Measurements from ENCODE around the gene CAPNS2. TPM values are rescaled to one million over a fixed set of nuclear protein-coding genes. Genes with fewer than 3 reads are reported as not detected.

Gene CAPNS2
- total RNA-seq, 1 donor from 2014 or later = 3.4 TPM

DNA sequence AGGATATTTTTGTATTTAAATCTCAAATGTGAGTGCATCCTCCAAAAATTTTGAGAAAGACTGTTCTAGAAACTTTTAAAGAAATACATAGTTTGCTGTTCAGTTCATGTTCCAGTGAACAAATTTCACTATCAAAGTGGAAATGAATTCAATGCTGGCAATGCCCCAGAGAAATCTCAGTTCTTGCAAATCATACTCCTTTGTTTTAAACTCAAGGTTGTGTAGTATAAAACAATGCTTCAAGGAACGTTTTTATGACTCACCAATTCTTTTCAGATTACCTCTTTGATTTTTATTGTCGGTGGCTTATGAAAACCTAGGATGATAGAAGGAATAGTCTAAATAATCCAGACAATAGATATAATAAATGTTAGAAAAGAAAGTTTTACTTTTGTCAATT is 40.0 kb upstream of the CAPNS2 start:
- no peak overlapping the region for H3K4me2 ChIP-seq (ENCODE audit: low read length)
- H3K9ac ChIP-seq (ENCODE audit: low read length) = no peak overlapping the region
- DNase-seq (ENCODE audit: low read depth) (peak; percentile 61), FAIRE-seq (peak; percentile 72)
- H3K4me1 Mint-ChIP-seq (ENCODE audit: low read depth, unreplicated experiment) = no peaks in the 10 kb centered on the region
- H3K27me3 Mint-ChIP-seq (ENCODE audit: low read depth, unreplicated experiment) = no peaks in the 10 kb centered on the region
- H3K4me3 ChIP-seq (ENCODE audit: insufficient read depth, low read depth, low read length) = no peak overlapping the region
- no peaks in the 10 kb centered on the region for H3K27me3 ChIP-seq (ENCODE audit: insufficient read depth, low read length)
- H3K27ac Mint-ChIP-seq (ENCODE audit: unreplicated experiment) = no peak overlapping the region
- no peak overlapping the region for H3K27ac ChIP-seq (ENCODE audit: low read depth, low read length)
- H3K36me3 ChIP-seq (ENCODE audit: insufficient read depth, low read length) = peaks cover 16% of the 10 kb centered on the region
- no peaks in the 10 kb centered on the region for H3K4me1 ChIP-seq (ENCODE audit: insufficient read depth, low read length)
- no peaks in the 10 kb centered on the region for H4K20me1 ChIP-seq (ENCODE audit: insufficient read depth, low read length)
- H3K79me2 ChIP-seq (ENCODE audit: insufficient read depth, low read length) = peaks cover 3% of the 10 kb centered on the region
- no peaks in the 10 kb centered on the region for H3K9me3 ChIP-seq (ENCODE audit: insufficient read depth, low read depth, low read length)
- no peak overlapping the region for H3K4me3 Mint-ChIP-seq (ENCODE audit: unreplicated experiment)
- H3K36me3 Mint-ChIP-seq (ENCODE audit: low read depth, unreplicated experiment) = peaks cover 9% of the 10 kb centered on the region
- peaks cover 6% of the 10 kb centered on the region for H3K9me3 Mint-ChIP-seq (ENCODE audit: unreplicated experiment)
- no peak for TF ChIP-seq EZH2 (IDR thresholded peaks at IDR 0.05; ENCODE audit: insufficient read depth, low read length)
- TF ChIP-seq CTCF (IDR thresholded peaks at IDR 0.05; ENCODE audit: insufficient read depth, low read depth, low read length) = no peak
- H2AFZ ChIP-seq (ENCODE audit: low read depth, low read length) = no peak overlapping the region

DNA sequence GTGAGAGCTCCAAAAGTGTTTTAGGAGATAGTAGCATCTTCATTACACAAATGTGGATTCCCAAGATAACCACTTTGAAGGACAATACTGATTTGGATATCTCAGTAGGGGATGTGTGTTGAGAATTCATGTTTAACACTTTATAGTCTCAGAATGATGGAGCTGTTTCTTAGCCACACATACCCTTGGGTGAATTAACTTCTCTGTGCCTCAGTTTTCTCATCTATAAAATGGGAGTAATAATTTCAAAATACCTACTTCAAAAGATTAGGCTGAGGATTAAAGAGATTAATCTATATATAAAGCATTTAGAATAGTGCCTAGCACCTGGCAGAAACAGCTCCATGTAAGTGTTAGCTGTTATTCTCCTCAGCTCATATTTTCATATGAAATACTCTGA is 38.6 kb upstream of the CAPNS2 start:
- Mint-ChIP-seq H3K27me3 (ENCODE audit: low read depth, unreplicated experiment) (no peaks in the 10 kb centered on the region), H3K36me3 (ENCODE audit: low read depth, unreplicated experiment) (peaks cover 3% of the 10 kb centered on the region), H3K4me3 (ENCODE audit: unreplicated experiment) (no peak overlapping the region), H3K27ac (ENCODE audit: unreplicated experiment) (no peak overlapping the region), H3K4me1 (ENCODE audit: low read depth, unreplicated experiment) (peaks cover 3% of the 10 kb centered on the region), H3K9me3 (ENCODE audit: unreplicated experiment) (no peaks in the 10 kb centered on the region)
- FAIRE-seq (peak; percentile 55), DNase-seq (ENCODE audit: low read depth) (no peak)
- Histone ChIP-seq H3K27me3 (ENCODE audit: insufficient read depth, low read length) (no peaks in the 10 kb centered on the region), H3K4me2 (ENCODE audit: low read length) (no peak overlapping the region), H3K9me3 (ENCODE audit: insufficient read depth, low read depth, low read length) (no peaks in the 10 kb centered on the region), H3K27ac (ENCODE audit: low read depth, low read length) (no peak overlapping the region), H3K79me2 (ENCODE audit: insufficient read depth, low read length) (peaks cover 3% of the 10 kb centered on the region), H3K4me3 (ENCODE audit: insufficient read depth, low read depth, low read length) (no peak overlapping the region), H3K36me3 (ENCODE audit: insufficient read depth, low read length) (peaks cover 22% of the 10 kb centered on the region), H3K9ac (ENCODE audit: low read length) (no peak overlapping the region), H4K20me1 (ENCODE audit: insufficient read depth, low read length) (no peaks in the 10 kb centered on the region), H2AFZ (ENCODE audit: low read depth, low read length) (no peak overlapping the region), H3K4me1 (ENCODE audit: insufficient read depth, low read length) (peaks cover 3% of the 10 kb centered on the region)
- TF ChIP-seq CTCF (IDR thresholded peaks at IDR 0.05; ENCODE audit: insufficient read depth, low read depth, low read length) = no peak
- TF ChIP-seq EZH2 (IDR thresholded peaks at IDR 0.05; ENCODE audit: insufficient read depth, low read length) = no peak

DNA sequence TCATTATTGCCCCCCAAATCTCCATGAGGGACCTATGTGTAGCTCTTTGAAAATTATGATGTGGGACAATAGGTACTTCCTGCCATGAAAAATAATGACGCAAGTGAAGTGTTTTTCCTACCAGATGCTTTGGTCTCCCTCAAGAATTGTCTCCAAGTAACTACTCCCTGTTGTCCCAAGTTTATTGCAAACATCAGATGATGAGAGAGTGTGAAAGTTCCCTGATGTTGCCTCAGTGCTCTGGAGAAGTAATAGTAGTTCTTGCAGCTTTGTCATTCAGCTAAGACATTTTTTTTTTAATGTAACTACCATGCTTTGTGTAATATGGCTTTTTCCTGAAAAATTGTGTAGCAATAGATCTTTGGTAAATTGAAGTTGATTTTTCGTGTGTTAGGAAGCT is 37.5 kb upstream of the CAPNS2 start:
- H3K4me3 Mint-ChIP-seq (ENCODE audit: unreplicated experiment) = no peak overlapping the region

More for the DNA sequence above, 37.5 kb upstream of the CAPNS2 start:
- no peaks in the 10 kb centered on the region for H3K27me3 Mint-ChIP-seq (ENCODE audit: low read depth, unreplicated experiment)
- peaks cover 3% of the 10 kb centered on the region for H3K4me1 Mint-ChIP-seq (ENCODE audit: low read depth, unreplicated experiment)
- H4K20me1 ChIP-seq (ENCODE audit: insufficient read depth, low read length) = no peaks in the 10 kb centered on the region
- FAIRE-seq = peak; percentile 9
- peaks cover 3% of the 10 kb centered on the region for H3K4me1 ChIP-seq (ENCODE audit: insufficient read depth, low read length)
- no peaks in the 10 kb centered on the region for H3K79me2 ChIP-seq (ENCODE audit: insufficient read depth, low read length)
- no peak overlapping the region for H3K4me2 ChIP-seq (ENCODE audit: low read length)
- no peak overlapping the region for H3K4me3 ChIP-seq (ENCODE audit: insufficient read depth, low read depth, low read length)
- peaks cover 22% of the 10 kb centered on the region for H3K36me3 ChIP-seq (ENCODE audit: insufficient read depth, low read length)
- no peak overlapping the region for H3K9ac ChIP-seq (ENCODE audit: low read length)
- no peak overlapping the region for H3K27ac ChIP-seq (ENCODE audit: low read depth, low read length)
- no peaks in the 10 kb centered on the region for H3K9me3 Mint-ChIP-seq (ENCODE audit: unreplicated experiment)
- H2AFZ ChIP-seq (ENCODE audit: low read depth, low read length) = no peak overlapping the region
- no peak for DNase-seq (ENCODE audit: low read depth)
- no peaks in the 10 kb centered on the region for H3K9me3 ChIP-seq (ENCODE audit: insufficient read depth, low read depth, low read length)
- H3K27me3 ChIP-seq (ENCODE audit: insufficient read depth, low read length) = no peaks in the 10 kb centered on the region
- H3K36me3 Mint-ChIP-seq (ENCODE audit: low read depth, unreplicated experiment) = peaks cover 3% of the 10 kb centered on the region
- H3K27ac Mint-ChIP-seq (ENCODE audit: unreplicated experiment) = no peak overlapping the region
- TF ChIP-seq EZH2 (IDR thresholded peaks at IDR 0.05; ENCODE audit: insufficient read depth, low read length) (no peak), CTCF (IDR thresholded peaks at IDR 0.05; ENCODE audit: insufficient read depth, low read depth, low read length) (no peak)
